Midbrain (tissue), 1 donor: ENCODE data around the gene PATL1.
"Not testable (repeated sequence)": the region's sequence is repeated elsewhere in the genome, so short reads cannot be mapped to it uniquely, and the experiment has no call there.

Source experiments
- DNase-seq: peaks from one replicate; lab custom pipeline; 2025; lab: John Stamatoyannopoulos, UW

Gene PATL1

DNA sequence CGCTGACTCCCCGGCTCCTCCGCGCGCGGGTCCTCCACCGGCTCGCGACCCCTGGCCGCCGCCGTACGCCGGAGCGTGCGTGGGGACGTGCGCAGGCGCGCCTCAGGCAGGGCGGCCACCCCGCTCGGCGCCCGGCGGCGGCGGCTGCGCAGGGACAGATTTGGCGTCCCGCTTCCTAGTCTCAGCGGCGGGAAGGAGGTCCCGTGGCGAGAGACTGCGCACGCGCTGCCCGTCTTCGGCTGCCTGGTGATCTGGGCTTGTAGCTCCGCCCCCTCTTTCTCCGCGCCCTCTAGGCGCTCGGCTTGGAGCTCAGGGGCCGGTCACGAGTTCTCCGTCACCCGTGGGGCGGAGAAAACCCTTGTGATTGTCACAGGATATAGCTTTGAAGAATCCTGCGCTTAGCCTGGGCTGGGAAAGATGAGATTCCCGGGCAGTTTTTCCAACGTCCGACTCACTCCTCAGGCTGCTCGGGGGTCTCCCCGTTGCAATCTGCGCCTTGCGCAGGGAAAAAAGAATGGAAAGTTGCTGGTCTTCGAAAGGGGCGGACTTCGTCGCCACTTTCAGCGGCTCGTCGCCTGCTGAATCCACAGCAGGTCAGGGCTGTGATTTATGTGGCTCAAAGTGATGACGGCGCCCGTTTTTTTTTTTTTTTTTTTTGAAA is at the start of gene PATL1:
TSS of gene PATL1 (minus strand) at position 88 of the 661 bp plus-strand sequence. CDS start 142 bp downstream, outside the sequence.
- peak; percentile 99 for DNase-seq

DNA sequence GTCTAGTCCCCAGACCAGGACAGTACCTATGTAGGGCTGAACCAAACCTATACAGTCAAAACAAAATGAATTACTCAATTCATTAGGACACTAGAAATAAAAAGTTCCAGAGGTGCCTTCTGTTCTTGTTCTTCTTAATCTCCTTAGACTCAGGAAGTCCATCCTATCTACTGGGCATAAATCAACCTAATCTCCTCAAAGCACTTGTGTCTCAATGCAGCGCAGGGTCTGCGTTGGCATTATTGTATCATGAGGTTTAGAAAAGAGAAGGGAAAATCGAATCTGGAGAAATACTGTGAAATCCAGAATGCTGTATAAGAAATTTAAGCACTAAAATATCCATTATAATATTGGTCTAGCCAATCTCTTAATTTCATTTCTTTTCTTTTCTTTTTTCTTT is 47.2 kb upstream of the PATL1 start:
- no peak for DNase-seq

DNA sequence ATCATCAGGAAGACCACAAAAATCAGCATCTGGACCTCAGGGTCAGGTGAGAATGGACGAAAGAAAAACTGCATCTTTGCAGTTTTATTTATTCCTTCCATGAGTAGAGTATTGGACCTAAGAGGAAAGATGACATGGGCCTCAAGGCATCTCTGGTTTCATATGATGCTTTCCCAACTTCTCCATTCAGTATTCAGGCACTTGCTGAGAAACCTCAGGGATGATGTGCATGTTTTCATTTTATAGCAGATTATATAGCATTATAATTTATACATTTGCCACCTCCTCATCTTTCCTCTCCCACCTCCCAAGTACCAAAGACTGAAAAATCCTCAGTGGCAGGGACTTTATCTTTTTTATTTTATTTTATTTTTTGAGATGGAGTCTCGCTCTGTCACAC is 44.9 kb upstream of the PATL1 start, which contains the start of gene OR10V1:
TSS of gene OR10V1 (minus strand) at position 101 of the 400 bp plus-strand sequence. CDS start at position 101, 0 bp downstream.
- DNase-seq: no peak

DNA sequence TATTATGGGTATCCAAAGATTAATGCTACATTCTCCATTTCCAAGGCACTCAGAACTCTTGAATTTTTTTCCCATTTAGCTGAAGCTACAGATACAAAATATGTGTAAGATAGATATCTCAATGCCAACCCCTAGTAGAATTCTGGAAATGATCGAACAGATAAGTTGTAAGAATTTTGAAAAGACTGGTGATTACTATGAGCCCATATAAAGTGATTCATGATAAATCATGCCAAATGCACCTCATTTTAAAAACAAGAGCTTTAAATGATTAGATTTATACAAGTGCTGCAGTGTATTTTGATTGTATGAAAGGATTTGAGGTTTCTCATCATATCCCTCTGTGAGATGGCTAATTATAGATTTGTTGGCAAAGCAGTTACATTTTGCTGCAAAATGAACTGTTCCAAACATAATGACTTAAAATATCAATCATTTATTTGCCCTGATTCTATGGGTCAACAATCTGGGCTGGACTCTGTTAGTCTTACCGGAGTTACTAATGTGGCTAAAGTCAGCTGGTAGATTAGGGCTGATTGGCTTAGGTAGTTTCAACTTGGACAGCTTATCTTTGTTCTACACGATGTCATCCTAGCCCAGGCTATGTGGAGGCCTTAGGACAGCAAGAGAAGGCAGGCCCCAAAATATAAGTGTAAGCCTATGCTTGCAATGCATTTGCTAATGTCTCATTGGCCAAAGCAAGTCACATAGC is 41.5 kb upstream of the PATL1 start:
- DNase-seq: no peak

DNA sequence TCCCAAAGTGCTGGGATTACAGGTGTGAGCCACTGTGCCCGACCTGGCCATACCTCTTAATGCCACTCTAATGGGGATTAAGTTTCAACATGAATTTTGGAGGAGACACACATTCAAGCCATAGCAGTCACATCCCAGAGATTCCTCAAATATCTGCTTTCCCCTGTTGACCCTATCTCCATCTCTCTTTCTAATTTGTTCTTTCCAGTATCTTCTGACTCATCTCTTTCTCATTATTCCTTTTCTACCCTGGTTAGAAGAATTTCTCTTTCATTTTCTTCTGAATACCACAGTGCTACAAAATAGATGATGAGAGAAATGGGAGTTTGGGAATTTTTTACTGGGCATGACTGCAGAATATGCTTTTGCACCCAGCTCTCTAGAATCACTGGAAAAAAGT is 39.7 kb upstream of the PATL1 start:
- no peak for DNase-seq

GRCh38 chr11:59707371-59707770 is 38.5 kb upstream of the PATL1 start:
- no peak for DNase-seq

- no peak for DNase-seq
Measured at GRCh38 chr11:59706518-59707285, 37.9 kb upstream of the PATL1 start.

GRCh38 chr11:59705294-59705693 is 36.5 kb upstream of the PATL1 start:
- DNase-seq: no peak

DNA sequence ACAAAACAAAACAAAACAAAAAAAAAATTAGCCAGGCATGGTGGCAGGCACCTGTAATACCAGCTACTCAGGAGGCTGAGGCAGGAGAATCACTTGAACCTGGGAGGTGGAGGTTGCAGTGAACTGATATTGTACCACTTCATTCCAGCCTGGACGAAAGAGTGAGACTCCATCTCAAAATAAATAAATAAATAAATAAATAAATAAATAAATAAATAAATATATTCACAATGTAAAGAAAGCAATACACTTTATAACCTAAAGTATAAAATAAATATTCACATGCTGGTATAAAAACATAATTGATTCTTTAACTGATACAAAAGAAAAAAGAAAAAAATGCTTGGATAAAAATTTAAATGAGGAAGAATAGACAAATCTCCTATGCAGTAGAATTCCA is 34.7 kb upstream of the PATL1 start:
- not testable (repeated sequence) for DNase-seq

DNA sequence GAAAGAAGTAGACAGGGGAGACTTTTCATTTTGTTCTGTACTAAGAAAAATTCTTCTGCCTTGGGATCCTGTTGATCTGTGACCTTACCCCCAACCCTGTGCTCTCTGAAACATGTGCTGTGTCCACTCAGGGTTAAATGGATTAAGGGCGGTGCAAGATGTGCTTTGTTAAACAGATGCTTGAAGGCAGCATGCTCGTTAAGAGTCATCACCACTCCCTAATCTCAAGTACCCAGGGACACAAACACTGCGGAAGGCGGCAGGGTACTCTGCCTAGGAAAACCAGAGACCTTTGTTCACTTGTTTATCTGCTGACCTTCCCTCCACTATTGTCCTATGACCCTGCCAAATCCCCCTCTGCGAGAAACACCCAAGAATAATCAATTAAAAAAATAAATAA is 31.3 kb upstream of the PATL1 start:
- DNase-seq: not testable (repeated sequence)

- DNase-seq: no peak
Measured at GRCh38 chr11:59698506-59698905, 29.7 kb upstream of the PATL1 start.

DNA sequence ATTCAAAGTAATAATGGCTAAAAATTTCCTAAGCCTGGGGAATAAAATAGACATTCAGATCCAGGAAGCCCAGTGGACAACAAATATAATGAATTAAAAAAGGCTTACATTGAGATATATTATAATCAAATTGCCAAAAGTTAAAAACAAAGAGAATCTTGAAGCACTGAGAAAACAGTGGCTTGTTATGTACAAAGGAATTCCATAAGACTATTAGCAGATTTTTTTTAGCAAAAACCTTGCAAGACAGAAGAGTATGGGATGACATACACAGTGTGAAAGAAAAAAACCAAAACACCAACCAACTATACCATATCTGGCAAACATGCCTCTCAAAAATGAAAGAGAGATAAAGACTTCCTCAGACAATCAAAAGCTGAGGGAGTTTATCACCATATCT is 24.1 kb upstream of the PATL1 start:
- DNase-seq: no peak

DNA sequence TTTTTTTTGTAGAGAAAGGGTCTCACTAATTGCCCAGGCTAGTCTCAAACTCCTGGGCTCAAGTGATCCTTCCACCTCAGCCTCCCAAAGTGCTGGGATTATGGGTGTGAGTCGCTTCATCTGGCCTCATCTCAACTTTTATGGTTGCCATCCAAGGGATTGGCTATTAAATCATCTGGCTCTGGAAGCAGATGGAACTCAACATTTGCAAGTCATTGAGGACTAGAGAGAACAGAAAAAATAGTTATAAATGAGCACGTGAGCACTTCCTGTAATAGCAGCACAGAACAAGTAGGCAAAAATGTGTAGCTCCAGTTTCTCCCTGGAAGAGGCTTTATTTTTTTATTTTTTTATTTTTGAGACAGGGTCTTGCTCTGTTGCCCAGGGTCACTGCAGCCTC is 22.3 kb upstream of the PATL1 start:
- no peak for DNase-seq

GRCh38 chr11:59689015-59689414 is 20.2 kb upstream of the PATL1 start:
- DNase-seq: no peak

GRCh38 chr11:59681260-59681725 is 12.5 kb upstream of the PATL1 start:
- DNase-seq: not testable (repeated sequence)

- no peak for DNase-seq
Measured at GRCh38 chr11:59680287-59681154, 11.7 kb upstream of the PATL1 start.

GRCh38 chr11:59679347-59679746 is 10.5 kb upstream of the PATL1 start:
- no peak for DNase-seq

DNA sequence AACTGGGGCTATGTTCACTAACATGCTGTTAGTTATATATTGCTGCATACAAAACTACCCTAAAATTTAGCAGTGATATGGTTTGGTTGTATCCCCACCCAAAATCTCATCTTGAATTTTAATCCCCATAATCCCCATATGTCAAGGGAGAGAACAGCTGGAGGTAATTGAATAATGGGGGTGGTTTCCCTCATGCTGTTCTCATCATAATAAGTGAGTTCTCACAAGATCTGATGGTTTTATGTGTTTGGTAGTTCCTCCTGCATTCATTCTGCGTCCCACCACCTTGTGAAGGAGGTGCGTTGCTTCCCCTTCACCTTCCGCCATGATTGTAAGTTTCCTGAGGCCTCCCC is 10.0 kb upstream of the PATL1 start:
- DNase-seq: no peak

GRCh38 chr11:59678118-59678812 is 9.4 kb upstream of the PATL1 start:
- no peak for DNase-seq

DNA sequence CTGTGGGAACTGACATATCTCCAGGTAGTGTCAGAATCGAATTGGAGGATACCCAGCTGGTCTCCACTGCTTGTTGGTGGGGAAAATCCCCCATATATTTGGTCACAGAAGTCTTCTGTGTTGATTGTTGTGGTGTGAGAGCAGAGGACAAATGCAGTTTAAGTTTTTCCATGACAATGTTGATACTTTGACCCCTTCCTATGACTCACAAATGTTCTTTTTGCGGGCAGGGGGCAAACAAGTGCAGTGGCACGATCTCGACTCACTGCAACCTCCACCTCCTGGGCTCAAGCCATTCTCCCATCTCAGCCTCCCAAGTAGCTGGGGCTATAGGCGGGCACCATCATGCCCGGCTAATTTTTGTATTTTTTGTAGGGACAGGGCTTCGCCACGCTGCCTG is 7.4 kb upstream of the PATL1 start:
- no peak for DNase-seq

GRCh38 chr11:59674291-59674690 is 5.5 kb upstream of the PATL1 start:
- no peak for DNase-seq
